SK-N-SH (cell line): ENCODE results near the gene ATP13A3. TPM values are rescaled to one million over a fixed set of nuclear protein-coding genes. Genes with fewer than 3 reads are reported as not detected.

ENCODE experiments used
- CTCF ChIA-PET: fragments of 300-600, 350-600 bp; formaldehyde crosslinking; extraction: SDS; loops from one replicate; lab custom pipeline; 2021; lab: Yijun Ruan, JAX
- POLR2A ChIA-PET: fragments of 350-600 bp; sonication (Branson Sonifier 250); formaldehyde crosslinking; extraction: SDS; loops from one replicate; lab custom pipeline; 2020; ENCODE audit warnings: antibody characterized with exemption, inconsistent platforms; lab: Yijun Ruan, JAX
- DNase-seq: peaks from one replicate; pipeline ENCODE4 v3.0.0; 2012
- H2AFZ ChIP-seq: fragments of 200-600 bp; sonication (generic); 2 replicates; pipeline ENCODE4 v1.8.1; 2016; ENCODE audit warnings: antibody characterized with exemption, mild to moderate bottlenecking, low read depth
- H3F3A ChIP-seq: fragments of 200-600 bp; sonication (generic); replicated peaks from 2 replicates; pipeline ENCODE3; 2016; ENCODE audit warnings: antibody characterized with exemption, mild to moderate bottlenecking; ENCODE audit not compliant: insufficient read depth
- H3K27ac ChIP-seq, 2 experiments: fragments of 200-500 bp in 1 of 2; fragments of 200-600 bp in 1 of 2; sonication (Bioruptor generic) in 1 of 2; sonication (generic), shearing (Covaris generic) in 1 of 2; 2 replicates each; pipeline versions ENCODE4 v1.5.1 to v1.6.1; 2014 to 2016; ENCODE audit warnings: low read depth in 2 of 2, inconsistent platforms in 1 of 2, low read length in 1 of 2, mild to moderate bottlenecking in 1 of 2, mixed read lengths in 1 of 2
- H3K27me3 ChIP-seq: fragments of 200-600 bp; sonication (generic), shearing (Covaris generic); 2 replicates; pipeline ENCODE4 v1.6.1; 2016; ENCODE audit warnings: mixed run types; ENCODE audit not compliant: insufficient read depth
- H3K36me3 ChIP-seq, 2 experiments: fragments of 200-500 bp in 1 of 2; fragments of 200-600 bp in 1 of 2; sonication (Bioruptor generic) in 1 of 2; sonication (generic) in 1 of 2; replicated peaks in 1 of 2; 2 replicates each; pipeline versions ENCODE3 to v1.5.1; 2014 to 2016; ENCODE audit warnings: low read length in 1 of 2, mild to moderate bottlenecking in 1 of 2; ENCODE audit not compliant: insufficient read depth in 2 of 2, control insufficient read depth in 1 of 2
- H3K4me1 ChIP-seq, 2 experiments: fragments of 200-500 bp in 1 of 2; fragments of 200-600 bp in 1 of 2; sonication (Bioruptor generic) in 1 of 2; sonication (generic), shearing (Covaris generic) in 1 of 2; 2 replicates each; pipeline versions ENCODE4 v1.5.1 to v1.6.1; 2014 to 2016; ENCODE audit warnings: low read depth in 1 of 2, low read length in 1 of 2, mixed run types in 1 of 2; ENCODE audit not compliant: insufficient read depth in 2 of 2, control insufficient read depth in 1 of 2
- H3K4me2 ChIP-seq: fragments of 200-600 bp; sonication (generic), shearing (Covaris generic); 2 replicates; pipeline ENCODE4 v1.6.1; 2017; ENCODE audit warnings: mixed run types
- H3K4me3 ChIP-seq, 2 experiments: fragments of 200-500 bp in 1 of 2; fragments of 200-600 bp in 1 of 2; sonication (Bioruptor generic) in 1 of 2; sonication (generic), shearing (Covaris generic) in 1 of 2; 2 replicates each; pipeline versions ENCODE4 v1.5.1 to v1.8.1; 2014 to 2016; ENCODE audit warnings: low read depth in 2 of 2, inconsistent platforms in 1 of 2, low read length in 1 of 2, mild to moderate bottlenecking in 1 of 2, mixed read lengths in 1 of 2, moderate library complexity in 1 of 2
- H3K79me2 ChIP-seq: fragments of 200-600 bp; sonication (generic); 2 replicates; pipeline ENCODE4 v1.8.1; 2017; ENCODE audit warnings: mild to moderate bottlenecking; ENCODE audit not compliant: insufficient read depth
- H3K9ac ChIP-seq: fragments of 200-600 bp; sonication (generic); 2 replicates; pipeline ENCODE4 v1.6.1; 2017; ENCODE audit warnings: mixed run types
- H3K9me2 ChIP-seq: fragments of 200-600 bp; sonication (generic); 2 replicates; pipeline ENCODE4 v1.6.1; 2017; ENCODE audit warnings: mixed run types
- H3K9me3 ChIP-seq: fragments of 200-600 bp; sonication (generic); 2 replicates; pipeline ENCODE4 v1.6.1; 2017; ENCODE audit warnings: mixed run types, mild to moderate bottlenecking, moderate library complexity
- H4K20me1 ChIP-seq: fragments of 200-600 bp; sonication (generic); 2 replicates; pipeline ENCODE4 v1.6.1; 2017; ENCODE audit warnings: mild to moderate bottlenecking, mixed run types; ENCODE audit not compliant: insufficient read depth
- CHD2 ChIP-seq: fragments of 150-350 bp; IDR thresholded peaks from 2 replicates; pipeline ENCODE4 v1.6.1; 2018; ENCODE audit warnings: low read length; ENCODE audit not compliant: partially characterized antibody
- FOSL2 ChIP-seq: IDR thresholded peaks from 2 replicates; pipeline ENCODE4 v1.4.0; 2012; ENCODE audit warnings: low read depth, mild to moderate bottlenecking, moderate library complexity, borderline replicate concordance
- GABPA ChIP-seq: IDR thresholded peaks from 2 replicates; pipeline ENCODE4 v1.4.0; 2012; ENCODE audit warnings: low read depth, mild to moderate bottlenecking
- GATA2 ChIP-seq: sonication (generic); formaldehyde crosslinking; IDR thresholded peaks from 2 replicates; pipeline ENCODE4 v1.5.0; 2020; ENCODE audit warnings: mild to moderate bottlenecking, missing genetic modification reagents
- IRF3 ChIP-seq: fragments of 150-350 bp; IDR thresholded peaks from 2 replicates; pipeline ENCODE4 v1.6.1; 2016; ENCODE audit warnings: mild to moderate bottlenecking, low read depth, low read length
- JUND ChIP-seq: IDR thresholded peaks from 2 replicates; pipeline ENCODE4 v1.4.0; 2012
- MEF2A ChIP-seq: IDR thresholded peaks from 2 replicates; pipeline ENCODE4 v1.4.0; 2012; ENCODE audit warnings: low read depth, borderline replicate concordance
- MXI1 ChIP-seq: IDR thresholded peaks from 2 replicates; pipeline ENCODE4 v1.6.1; 2012; ENCODE audit warnings: mild to moderate bottlenecking, low read depth, low read length, improper control_type of control experiment
- NFIC ChIP-seq: IDR thresholded peaks from 2 replicates; pipeline ENCODE4 v1.4.0; 2012; ENCODE audit warnings: borderline replicate concordance
- PBX3 ChIP-seq: IDR thresholded peaks from 2 replicates; pipeline ENCODE4; 2012
- RCOR1 ChIP-seq: fragments of 150-350 bp; IDR thresholded peaks from 2 replicates; pipeline ENCODE4 v1.6.1; 2017; ENCODE audit warnings: antibody characterized with exemption, low read length
- REST ChIP-seq: IDR thresholded peaks from 2 replicates; pipeline ENCODE4 v1.6.1; 2012; ENCODE audit warnings: mild to moderate bottlenecking, low read depth, low read length, moderate library complexity
- RXRA ChIP-seq: IDR thresholded peaks from 2 replicates; pipeline ENCODE4 v1.4.0; 2012; ENCODE audit warnings: low read depth, mild to moderate bottlenecking, borderline replicate concordance
- TAF1 ChIP-seq: IDR thresholded peaks from 2 replicates; pipeline ENCODE4 v1.6.1; 2012; ENCODE audit warnings: low read depth, mild to moderate bottlenecking, low read length, moderate library complexity, borderline replicate concordance
- TCF12 ChIP-seq: IDR thresholded peaks from 2 replicates; pipeline ENCODE4 v1.4.0; 2012
- TEAD4 ChIP-seq: IDR thresholded peaks from 2 replicates; pipeline ENCODE4 v1.4.0; 2012; ENCODE audit warnings: mild to moderate bottlenecking, borderline replicate concordance; ENCODE audit not compliant: insufficient read depth
- USF2 ChIP-seq: fragments of 150-350 bp; IDR thresholded peaks from 2 replicates; pipeline ENCODE4 v1.6.1; 2017; ENCODE audit warnings: antibody characterized with exemption, low read length, low read depth, borderline replicate concordance
- ZBTB33 ChIP-seq: IDR thresholded peaks from 2 replicates; pipeline ENCODE4 v1.4.0; 2012; ENCODE audit warnings: low read depth, borderline replicate concordance
- WGBS: methylation state at CpG from one replicate; pipeline ENCODE4 v1.1.6; 2017; ENCODE audit warnings: low lambda C conversion rate; 5-methylcytosine and 5-hydroxymethylcytosine counted together
- polyA plus RNA-seq, 3 experiments: library from polyadenylated mRNA; depleted of rRNA; stranded (reverse); fragments of >200 nt; gene quantifications; 2 replicates each; pipeline ENCODE4 v1.2.3, GENCODE V29; 2012

ATP13A3 gene
- polyA plus RNA-seq, 1 of the 3 experiments (the other 2 are of a cell fraction) = 48.2 TPM

- no peak for DNase-seq
- Histone ChIP-seq H3K9me2 (no peaks in the 10 kb centered on the region), H3K9ac (no peak overlapping the region)
- TF ChIP-seq REST = no peak
- TF ChIP-seq GATA2 (CRISPR knock-in tag) = no peak
- TF ChIP-seq RXRA = no peak
- no peak for TF ChIP-seq ZBTB33
- no peak for TF ChIP-seq PBX3
- TF ChIP-seq TEAD4 = no peak
- no peak for TF ChIP-seq MXI1
- TF ChIP-seq, all 33 proteins: peak for 0
- ChIA-PET POLR2A (no interaction called here), CTCF (interaction anchor here (0.6 kb wide), 1 partner anchor 467 kb away, joined by 3 read pairs; no protein-coding TSS in a partner anchor)
- 92% methylated on average over 7 of the region's 7 CpGs for WGBS
- no peak overlapping the region for H3K4me3 ChIP-seq
- H3K4me1 ChIP-seq = no peaks in the 10 kb centered on the region
- no peak overlapping the region for H3K4me2 ChIP-seq
- H3K36me3 ChIP-seq = no peaks in the 10 kb centered on the region
- no peaks in the 10 kb centered on the region for H3K9me3 ChIP-seq
- no peaks in the 10 kb centered on the region for H3K79me2 ChIP-seq
- H3K27ac ChIP-seq = no peak overlapping the region
- no peaks in the 10 kb centered on the region for H4K20me1 ChIP-seq
- H2AFZ ChIP-seq = no peak overlapping the region
- H3K27me3 ChIP-seq = no peaks in the 10 kb centered on the region
- peaks cover 10% of the 10 kb centered on the region for H3F3A ChIP-seq
Measured at GRCh38 chr3:194504861-194505260, 18.1 kb upstream of the ATP13A3 start.

GRCh38 chr3:194504146-194504545 is 17.3 kb upstream of the ATP13A3 start:
- TF ChIP-seq MEF2A (no peak), GABPA (no peak), CHD2 (no peak), USF2 (no peak), FOSL2 (no peak), MXI1 (no peak), JUND (no peak), NFIC (no peak), TAF1 (no peak), TCF12 (no peak), IRF3 (no peak), RCOR1 (no peak)
- 95% methylated on average over 2 of the region's 2 CpGs for WGBS
- no peaks in the 10 kb centered on the region for H3K9me2 ChIP-seq
- H3K4me2 ChIP-seq = no peak overlapping the region
- ChIA-PET POLR2A (no interaction called here), CTCF (no interaction called here)
- H3K79me2 ChIP-seq = no peaks in the 10 kb centered on the region
- no peaks in the 10 kb centered on the region for H3K36me3 ChIP-seq
- no peaks in the 10 kb centered on the region for H4K20me1 ChIP-seq
- H3F3A ChIP-seq = peaks cover 10% of the 10 kb centered on the region
- no peaks in the 10 kb centered on the region for H3K9me3 ChIP-seq
- no peak for DNase-seq
- H2AFZ ChIP-seq = no peak overlapping the region
- no peak overlapping the region for H3K4me3 ChIP-seq
- no peaks in the 10 kb centered on the region for H3K27me3 ChIP-seq
- no peaks in the 10 kb centered on the region for H3K4me1 ChIP-seq
- H3K9ac ChIP-seq = no peak overlapping the region
- no peak overlapping the region for H3K27ac ChIP-seq
